ENCODE measurements around the gene ITPK1. TPM values are rescaled to one million over a fixed set of nuclear protein-coding genes. Genes with fewer than 3 reads are reported as not detected.

Gene ITPK1
- total RNA-seq, 1 donor from 2014 or later: 43.0 TPM

- Mint-ChIP-seq H3K27me3 (no peaks in the 10 kb centered on the region), H3K4me3 (no peak overlapping the region), H3K36me3 (ENCODE audit: low read depth) (peaks cover 28% of the 10 kb centered on the region), H3K27ac (no peak overlapping the region), H3K9me3 (no peaks in the 10 kb centered on the region), H3K4me1 (no peaks in the 10 kb centered on the region)
- ChIA-PET POLR2A (no interaction called here), CTCF (no interaction called here)
- TF ChIP-seq CTCF (IDR thresholded peaks at IDR 0.05): no peak
- DNase-seq: no peak
- intact Hi-C loops (cut with micrococcal nuclease): no loop called here
- no peak for ATAC-seq (ENCODE audit: low read depth)
Observed at GRCh38 chr14:92937051-92937937, 178.4 kb downstream of the ITPK1 start.

GRCh38 chr14:92936085-92936484 is 179.6 kb downstream of the ITPK1 start:
- H3K9me3 Mint-ChIP-seq: no peaks in the 10 kb centered on the region
- H3K4me1 Mint-ChIP-seq: no peaks in the 10 kb centered on the region
- peaks cover 22% of the 10 kb centered on the region for H3K36me3 Mint-ChIP-seq (ENCODE audit: low read depth)
- intact Hi-C loops (cut with micrococcal nuclease): no loop called here
- ATAC-seq (ENCODE audit: low read depth): no peak
- H3K27me3 Mint-ChIP-seq: no peaks in the 10 kb centered on the region
- TF ChIP-seq CTCF (IDR thresholded peaks at IDR 0.05): no peak
- no peak overlapping the region for H3K4me3 Mint-ChIP-seq
- no peak overlapping the region for H3K27ac Mint-ChIP-seq
- CTCF ChIA-PET: no interaction called here
- POLR2A ChIA-PET: no interaction called here
- DNase-seq: no peak

DNA sequence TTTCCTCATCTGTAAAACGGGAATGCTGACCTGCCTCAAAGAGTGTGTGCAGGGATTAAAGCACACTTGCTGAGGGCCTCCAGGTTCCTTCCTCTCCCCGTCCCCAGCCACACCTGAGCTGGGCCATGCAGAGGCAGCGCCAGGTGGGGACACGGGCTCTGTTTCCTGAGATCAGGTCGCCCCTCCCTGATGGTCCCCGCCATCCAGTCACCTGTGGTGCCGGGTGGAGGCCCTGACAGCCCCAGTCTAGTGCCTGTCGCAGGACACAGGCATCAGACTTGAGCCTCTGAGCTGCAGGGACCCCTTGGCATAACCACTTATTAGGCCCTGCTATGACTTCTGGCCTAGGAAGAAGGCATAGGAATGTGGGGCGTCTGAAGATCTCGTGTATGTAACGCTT is 180.3 kb downstream of the ITPK1 start:
- no peaks in the 10 kb centered on the region for H3K4me1 Mint-ChIP-seq
- peaks cover 16% of the 10 kb centered on the region for H3K36me3 Mint-ChIP-seq (ENCODE audit: low read depth)
- no peaks in the 10 kb centered on the region for H3K9me3 Mint-ChIP-seq
- TF ChIP-seq CTCF (IDR thresholded peaks at IDR 0.05): no peak
- no peak overlapping the region for H3K4me3 Mint-ChIP-seq
- ATAC-seq (ENCODE audit: low read depth) (no peak), DNase-seq (no peak)
- H3K27me3 Mint-ChIP-seq: no peaks in the 10 kb centered on the region
- no peak overlapping the region for H3K27ac Mint-ChIP-seq
- ChIA-PET POLR2A (no interaction called here), CTCF (no interaction called here)
- intact Hi-C loops (cut with micrococcal nuclease): no loop called here

- no peak for TF ChIP-seq CTCF (IDR thresholded peaks at IDR 0.05)
- H3K36me3 Mint-ChIP-seq (ENCODE audit: low read depth): peaks cover 16% of the 10 kb centered on the region
- no peaks in the 10 kb centered on the region for H3K9me3 Mint-ChIP-seq
- no peak overlapping the region for H3K27ac Mint-ChIP-seq
- no peaks in the 10 kb centered on the region for H3K4me1 Mint-ChIP-seq
- POLR2A ChIA-PET: no interaction called here
- CTCF ChIA-PET: no interaction called here
- no peak for DNase-seq
- no peaks in the 10 kb centered on the region for H3K27me3 Mint-ChIP-seq
- H3K4me3 Mint-ChIP-seq: no peak overlapping the region
- ATAC-seq (ENCODE audit: low read depth): no peak
- intact Hi-C loops (cut with micrococcal nuclease): no loop called here
Observed at GRCh38 chr14:92934196-92935085, 181.3 kb downstream of the ITPK1 start.

GRCh38 chr14:92933481-92933880 is 182.2 kb downstream of the ITPK1 start:
- H3K36me3 Mint-ChIP-seq (ENCODE audit: low read depth): peaks cover 16% of the 10 kb centered on the region
- H3K4me3 Mint-ChIP-seq: no peak overlapping the region
- H3K9me3 Mint-ChIP-seq: no peaks in the 10 kb centered on the region
- ChIA-PET POLR2A (no interaction called here), CTCF (no interaction called here)
- H3K27me3 Mint-ChIP-seq: no peaks in the 10 kb centered on the region
- intact Hi-C loops (cut with micrococcal nuclease): no loop called here
- DNase-seq (no peak), ATAC-seq (ENCODE audit: low read depth) (no peak)
- no peak for TF ChIP-seq CTCF (IDR thresholded peaks at IDR 0.05)
- H3K27ac Mint-ChIP-seq: no peak overlapping the region
- H3K4me1 Mint-ChIP-seq: no peaks in the 10 kb centered on the region

Data from activated B cell treated with CpG ODN at 0.5 μM for 24 hours (primary cell).